Measurements from ENCODE around the gene PIGU.

GRCh38 chr20:34510575-34510974 is 166.3 kb downstream of the PIGU start:
- no peak for TF ChIP-seq CTCF (conservative IDR thresholded peaks at IDR 0.05 in 1 of 2, IDR thresholded peaks at IDR 0.05 in 1 of 2; ENCODE audit: low read depth in 1 of 2, low read length in 2 of 2)
- no peak for TF ChIP-seq EZH2 (IDR thresholded peaks at IDR 0.05; ENCODE audit: low read length, missing control alignments)
